SU-DHL-6 (cell line): ENCODE measurements around the gene FAM227B.

Experiments
- H2AFZ ChIP-seq: fragments of 200-600 bp; sonication (generic); 2 replicates; pipeline ENCODE4 v1.6.1; 2014; ENCODE audit warnings: low read depth, mild to moderate bottlenecking, moderate library complexity, mixed read lengths, antibody characterized with exemption, low read length; ENCODE audit not compliant: severe bottlenecking
- H3F3A ChIP-seq: fragments of 200-600 bp; shearing (Covaris generic); 2 replicates; pipeline ENCODE4 v1.6.0; 2016; ENCODE audit warnings: antibody characterized with exemption, mild to moderate bottlenecking; ENCODE audit not compliant: insufficient read depth
- H3K27ac ChIP-seq: fragments of 200-600 bp; sonication (generic); 2 replicates; pipeline ENCODE4 v1.5.1; 2016; ENCODE audit warnings: low read depth, mild to moderate bottlenecking, low read length, moderate library complexity, mixed read lengths
- H3K27me3 ChIP-seq: fragments of 200-600 bp; sonication (generic), shearing (Covaris generic); 2 replicates; pipeline ENCODE4 v1.6.0; 2014; ENCODE audit warnings: mild to moderate bottlenecking, low read length
- H3K36me3 ChIP-seq: fragments of 200-600 bp; sonication (generic); 2 replicates; pipeline ENCODE4 v1.6.1; 2014; ENCODE audit warnings: mild to moderate bottlenecking, low read length, mixed read lengths
- H3K4me2 ChIP-seq: fragments of 300-600, 200-600 bp; shearing (Covaris generic), sonication (generic); 2 replicates; pipeline ENCODE4 v1.6.0; 2014; ENCODE audit warnings: low read length, low read depth, mild to moderate bottlenecking; ENCODE audit not compliant: poor library complexity, severe bottlenecking
- H3K4me3 ChIP-seq: fragments of 200-600 bp; sonication (generic); 2 replicates; pipeline ENCODE4 v1.5.1; 2014; ENCODE audit warnings: antibody characterized with exemption, low read length, mild to moderate bottlenecking, mixed read lengths; ENCODE audit not compliant: insufficient read depth, poor library complexity, severe bottlenecking
- H3K79me2 ChIP-seq: fragments of 200-600 bp; sonication (generic); 2 replicates; pipeline ENCODE4 v1.6.1; 2014; ENCODE audit warnings: mild to moderate bottlenecking, low read length, moderate library complexity; ENCODE audit not compliant: insufficient read depth
- H3K9ac ChIP-seq: fragments of 200-600 bp; sonication (generic); 2 replicates; pipeline ENCODE4 v1.7.0; 2014; ENCODE audit warnings: mild to moderate bottlenecking, low read length
- H3K9me2 ChIP-seq: fragments of 200-600 bp; sonication (generic); replicated peaks from 2 replicates; pipeline ENCODE4 v1.6.1; 2014; ENCODE audit warnings: low read length; ENCODE audit not compliant: insufficient read depth
- H3K9me3 ChIP-seq: fragments of 200-600 bp; sonication (generic); 2 replicates; pipeline ENCODE4 v1.6.1; 2014; ENCODE audit warnings: low read length, mixed read lengths; ENCODE audit not compliant: insufficient read depth
- H4K20me1 ChIP-seq: fragments of 200-600 bp; sonication (generic); 2 replicates; pipeline ENCODE4 v1.6.1; 2014; ENCODE audit warnings: low read depth, mild to moderate bottlenecking, antibody characterized with exemption, low read length, moderate library complexity, mixed read lengths
- EZH2phosphoT487 ChIP-seq: fragments of 200-600 bp; sonication (generic), shearing (Covaris generic); conservative IDR thresholded peaks from 2 replicates; pipeline ENCODE4 v1.6.1; 2018; ENCODE audit warnings: mild to moderate bottlenecking, antibody characterized with exemption, low read length, moderate library complexity, mixed read lengths
- TF ChIP-seq, protein P1 (sequence below): fragments of 200-600 bp; sonication (generic); IDR thresholded peaks from one replicate; pipeline ENCODE4 v1.5.1; 2017; ENCODE audit warnings: antibody characterized with exemption, mild to moderate bottlenecking, low read length, moderate library complexity; ENCODE audit not compliant: insufficient read depth, poor library complexity, severe bottlenecking

FAM227B gene

DNA sequence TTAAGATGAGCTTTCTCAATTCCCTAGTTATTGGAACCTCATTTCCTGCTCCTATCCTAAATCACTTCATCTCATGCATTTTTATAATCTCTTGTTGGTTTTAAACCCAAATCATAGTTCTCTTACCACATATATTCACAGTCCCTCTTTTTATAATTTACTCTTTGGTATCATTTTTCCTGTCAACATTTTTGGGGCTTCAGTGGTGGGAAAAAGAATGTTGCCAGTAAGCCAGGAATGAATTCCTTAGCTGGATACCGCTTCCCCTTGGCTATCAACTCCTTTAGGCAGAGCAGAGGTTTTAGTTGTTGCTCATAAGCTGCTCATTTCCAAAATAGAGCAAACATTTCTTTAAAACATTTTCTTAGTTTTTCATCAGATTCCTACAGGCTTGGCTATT lies 338.3 kb downstream of the FAM227B start:
- TF ChIP-seq, protein P1, sequence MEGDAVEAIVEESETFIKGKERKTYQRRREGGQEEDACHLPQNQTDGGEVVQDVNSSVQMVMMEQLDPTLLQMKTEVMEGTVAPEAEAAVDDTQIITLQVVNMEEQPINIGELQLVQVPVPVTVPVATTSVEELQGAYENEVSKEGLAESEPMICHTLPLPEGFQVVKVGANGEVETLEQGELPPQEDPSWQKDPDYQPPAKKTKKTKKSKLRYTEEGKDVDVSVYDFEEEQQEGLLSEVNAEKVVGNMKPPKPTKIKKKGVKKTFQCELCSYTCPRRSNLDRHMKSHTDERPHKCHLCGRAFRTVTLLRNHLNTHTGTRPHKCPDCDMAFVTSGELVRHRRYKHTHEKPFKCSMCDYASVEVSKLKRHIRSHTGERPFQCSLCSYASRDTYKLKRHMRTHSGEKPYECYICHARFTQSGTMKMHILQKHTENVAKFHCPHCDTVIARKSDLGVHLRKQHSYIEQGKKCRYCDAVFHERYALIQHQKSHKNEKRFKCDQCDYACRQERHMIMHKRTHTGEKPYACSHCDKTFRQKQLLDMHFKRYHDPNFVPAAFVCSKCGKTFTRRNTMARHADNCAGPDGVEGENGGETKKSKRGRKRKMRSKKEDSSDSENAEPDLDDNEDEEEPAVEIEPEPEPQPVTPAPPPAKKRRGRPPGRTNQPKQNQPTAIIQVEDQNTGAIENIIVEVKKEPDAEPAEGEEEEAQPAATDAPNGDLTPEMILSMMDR, result no peak
- no peak for TF ChIP-seq EZH2phosphoT487
- H3K27me3 ChIP-seq, result no peaks in the 10 kb centered on the region
- H3K27ac ChIP-seq, result no peak overlapping the region

DNA sequence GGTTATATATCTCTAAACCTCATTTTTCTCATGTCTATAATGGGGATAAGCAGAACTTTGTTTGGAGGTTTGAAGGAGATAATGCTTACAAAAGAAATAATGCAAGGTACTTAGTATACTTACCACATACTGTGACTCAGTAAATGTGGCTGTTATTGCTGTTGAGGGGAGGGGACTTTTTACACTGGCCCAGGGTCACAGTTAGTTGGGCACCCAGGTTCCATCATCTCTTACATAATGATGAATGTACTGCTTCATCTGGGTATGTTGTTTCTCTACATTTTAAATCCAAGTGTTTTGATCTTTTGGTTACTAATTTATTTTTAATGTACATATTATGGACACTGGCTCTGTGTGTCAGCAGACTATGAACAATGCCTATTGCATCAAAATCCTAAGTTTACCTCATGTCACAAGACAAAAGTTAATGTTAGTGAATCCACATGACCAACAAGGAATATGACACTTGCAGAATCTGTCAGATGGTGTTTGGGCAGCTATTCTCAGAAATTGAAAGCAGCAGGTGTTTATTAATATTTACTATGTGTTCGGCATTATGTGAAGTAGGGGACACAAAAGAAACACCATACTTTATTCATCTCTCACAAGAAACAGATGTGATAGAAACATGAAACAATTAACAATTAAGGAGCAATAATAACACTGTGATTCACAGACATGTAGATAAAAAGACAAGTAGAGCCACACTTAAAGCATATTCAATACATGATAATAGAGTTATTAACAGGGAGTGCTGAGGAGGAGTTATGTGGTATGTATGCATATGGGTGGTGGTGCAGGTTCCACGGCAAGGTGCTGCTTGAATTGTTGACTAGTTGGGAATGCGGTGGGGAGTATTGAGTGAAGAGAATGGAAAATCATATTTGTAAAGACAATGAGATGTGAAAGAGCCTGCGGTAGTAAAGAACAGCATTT lies 340.8 kb downstream of the FAM227B start:
- Histone ChIP-seq H3K4me3 (no peak overlapping the region), H3K36me3 (no peaks in the 10 kb centered on the region), H2AFZ (no peak overlapping the region), H3K79me2 (no peaks in the 10 kb centered on the region), H3K27ac (no peak overlapping the region), H3K27me3 (no peaks in the 10 kb centered on the region), H3K9me2 (no peaks in the 10 kb centered on the region), H3K9me3 (no peaks in the 10 kb centered on the region), H4K20me1 (no peaks in the 10 kb centered on the region), H3K9ac (no peak overlapping the region), H3K4me2 (no peak overlapping the region), H3F3A (no peaks in the 10 kb centered on the region)
- TF ChIP-seq, protein P1, result no peak
- no peak for TF ChIP-seq EZH2phosphoT487

More for the DNA sequence above, 338.3 kb downstream of the FAM227B start:
- Histone ChIP-seq H3K36me3 (no peaks in the 10 kb centered on the region), H3K4me3 (no peak overlapping the region), H3K9me3 (no peaks in the 10 kb centered on the region), H3K9ac (no peak overlapping the region), H3K9me2 (no peaks in the 10 kb centered on the region), H3K4me2 (no peak overlapping the region), H2AFZ (no peak overlapping the region), H4K20me1 (no peaks in the 10 kb centered on the region), H3K79me2 (no peaks in the 10 kb centered on the region), H3F3A (no peaks in the 10 kb centered on the region)

DNA sequence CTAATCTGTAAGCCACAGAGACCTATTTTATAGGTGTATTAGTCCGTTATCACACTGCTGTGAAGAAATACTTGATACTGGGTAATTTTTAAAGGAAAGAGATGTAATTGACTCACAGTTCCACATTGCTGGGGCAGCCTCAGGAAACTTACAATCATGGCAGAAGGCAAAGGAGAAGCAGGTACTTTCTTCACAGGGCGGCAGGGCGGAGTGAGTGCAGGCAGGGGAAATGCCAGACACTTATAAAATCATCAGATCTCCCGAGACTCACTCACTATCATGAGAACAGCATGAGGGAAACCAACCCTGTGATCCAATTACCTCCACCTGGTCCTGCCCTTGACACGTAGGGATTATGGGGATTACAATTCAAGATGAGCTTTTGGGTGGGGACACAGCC lies 341.9 kb downstream of the FAM227B start:
- H3F3A ChIP-seq, result no peaks in the 10 kb centered on the region
- no peak overlapping the region for H3K27ac ChIP-seq
- no peaks in the 10 kb centered on the region for H3K9me3 ChIP-seq
- TF ChIP-seq, protein P1, result no peak
- TF ChIP-seq EZH2phosphoT487, result no peak
- H2AFZ ChIP-seq, result no peak overlapping the region
- no peak overlapping the region for H3K9ac ChIP-seq
- no peaks in the 10 kb centered on the region for H3K79me2 ChIP-seq
- no peak overlapping the region for H3K4me2 ChIP-seq
- no peaks in the 10 kb centered on the region for H4K20me1 ChIP-seq
- H3K27me3 ChIP-seq, result no peaks in the 10 kb centered on the region
- H3K9me2 ChIP-seq, result no peaks in the 10 kb centered on the region
- H3K4me3 ChIP-seq, result no peak overlapping the region
- H3K36me3 ChIP-seq, result no peaks in the 10 kb centered on the region
